ENCODE data around the gene NRCAM. TPM values are rescaled to one million over a fixed set of nuclear protein-coding genes. Genes with fewer than 3 reads are reported as not detected.

NRCAM gene
- total RNA-seq, 1 donor from 2014 or later, result 11.0 TPM

DNA sequence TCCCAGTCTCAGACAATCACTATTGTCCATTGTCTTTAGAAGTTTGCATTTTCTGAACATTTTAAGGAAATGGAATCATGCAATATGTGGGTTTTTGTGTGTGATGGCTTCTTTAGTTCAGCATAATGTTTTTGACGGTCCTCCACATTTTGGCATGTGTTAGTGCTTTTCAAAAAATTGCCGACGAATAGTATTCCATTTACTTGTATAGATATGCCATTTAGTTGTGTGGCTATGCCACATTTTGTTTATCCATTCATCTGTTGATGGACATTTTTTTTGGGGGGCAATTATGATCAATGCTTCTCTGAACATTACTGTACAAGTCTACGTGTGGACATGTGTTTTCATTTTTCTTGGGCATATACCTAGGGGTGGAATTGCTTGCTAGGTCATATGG lies 314.1 kb downstream of the NRCAM start:
- no peak for DNase-seq (ENCODE audit: low read depth)
- no peak for TF ChIP-seq CTCF (conservative IDR thresholded peaks at IDR 0.05; ENCODE audit: low read depth, low read length)

DNA sequence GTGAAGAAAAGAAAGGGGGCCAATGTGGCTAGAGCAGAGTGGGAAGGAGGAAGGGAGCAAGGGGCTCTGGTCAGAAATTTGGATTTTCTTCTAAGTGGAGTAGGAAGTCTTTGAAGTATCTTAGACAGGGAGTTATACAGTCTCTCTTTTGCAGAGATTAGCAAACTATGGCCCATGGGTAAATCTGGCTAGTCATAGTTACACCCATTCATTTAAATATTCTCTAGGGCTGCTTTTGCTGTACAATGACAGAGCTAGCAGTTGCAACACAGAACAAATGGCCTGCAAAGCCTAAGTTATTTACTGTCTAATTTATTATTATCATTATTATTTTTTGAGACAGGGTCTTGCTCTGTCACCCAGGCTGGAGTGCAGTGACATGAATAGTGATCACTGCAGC lies 315.6 kb downstream of the NRCAM start:
- TF ChIP-seq CTCF (conservative IDR thresholded peaks at IDR 0.05; ENCODE audit: low read depth, low read length), result no peak
- H3K4me3 ChIP-seq (ENCODE audit: low read depth, low read length), result no peak overlapping the region
- DNase-seq (ENCODE audit: low read depth), result no peak

More for the DNA sequence above, 314.1 kb downstream of the NRCAM start:
- H3K4me3 ChIP-seq (ENCODE audit: low read depth, low read length), result no peak overlapping the region

DNA sequence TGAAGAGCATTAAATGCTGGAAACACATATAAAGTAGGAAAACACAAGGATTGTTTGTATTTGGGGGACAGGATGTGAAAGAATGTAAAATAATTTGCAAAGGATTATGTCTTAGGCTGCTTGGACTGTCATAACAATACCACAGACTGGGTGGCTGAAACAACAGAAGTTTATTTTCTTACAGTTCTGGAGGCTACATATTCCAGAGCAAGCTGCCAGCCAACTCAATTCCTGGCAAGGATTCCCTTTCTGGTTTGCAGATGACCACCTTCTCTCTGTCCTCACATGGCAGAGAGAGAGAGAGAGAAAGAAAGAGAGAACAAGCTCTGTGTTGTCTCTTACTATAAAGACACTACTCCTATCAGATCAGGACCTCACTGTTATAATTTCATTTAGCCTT lies 317.3 kb downstream of the NRCAM start:
- DNase-seq (ENCODE audit: low read depth), result no peak
- no peak for TF ChIP-seq CTCF (conservative IDR thresholded peaks at IDR 0.05; ENCODE audit: low read depth, low read length)
- no peak overlapping the region for H3K4me3 ChIP-seq (ENCODE audit: low read depth, low read length)

DNA sequence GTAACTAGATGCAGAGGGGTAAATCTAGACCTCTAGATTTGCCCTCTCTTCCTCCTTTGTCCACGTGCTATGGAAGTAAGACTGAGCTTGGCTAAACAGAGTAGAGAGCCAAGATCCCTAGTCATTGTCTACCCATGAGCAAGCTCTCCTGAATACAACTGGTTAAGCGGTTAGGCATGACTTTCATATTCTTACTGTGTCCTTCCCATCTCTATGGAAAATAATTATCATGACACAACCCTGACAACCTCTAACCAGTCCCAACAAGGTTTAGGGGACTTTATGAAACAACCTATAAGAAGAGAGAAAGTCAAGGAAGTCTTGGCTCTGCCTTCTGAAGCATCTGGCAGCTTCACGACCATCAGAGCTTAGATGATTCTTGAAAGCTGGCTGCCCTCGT lies 318.2 kb downstream of the NRCAM start:
- no peak for TF ChIP-seq CTCF (conservative IDR thresholded peaks at IDR 0.05; ENCODE audit: low read depth, low read length)
- no peak overlapping the region for H3K4me3 ChIP-seq (ENCODE audit: low read depth, low read length)
- DNase-seq (ENCODE audit: low read depth), result no peak

- no peak for TF ChIP-seq CTCF (conservative IDR thresholded peaks at IDR 0.05; ENCODE audit: low read depth, low read length)
- no peak for DNase-seq (ENCODE audit: low read depth)
These were observed 319.2 kb downstream of the NRCAM start for GRCh38 chr7:108137040-108137439.

GRCh38 chr7:108136191-108136688 lies 320.0 kb downstream of the NRCAM start:
- no peak overlapping the region for H3K4me3 ChIP-seq (ENCODE audit: low read depth, low read length)
- DNase-seq (ENCODE audit: low read depth), result no peak
- no peak for TF ChIP-seq CTCF (conservative IDR thresholded peaks at IDR 0.05; ENCODE audit: low read depth, low read length)

More at GRCh38 chr7:108137040-108137439, 319.2 kb downstream of the NRCAM start:
- no peak overlapping the region for H3K4me3 ChIP-seq (ENCODE audit: low read depth, low read length)

GRCh38 chr7:108135446-108136190 lies 320.6 kb downstream of the NRCAM start:
- TF ChIP-seq CTCF (conservative IDR thresholded peaks at IDR 0.05; ENCODE audit: low read depth, low read length), result no peak
- H3K4me3 ChIP-seq (ENCODE audit: low read depth, low read length), result no peak overlapping the region
- no peak for DNase-seq (ENCODE audit: low read depth)

All from epithelial cell of proximal tubule (primary cell).